ENCODE measurements around the gene SPNS3.

Gene SPNS3

DNA sequence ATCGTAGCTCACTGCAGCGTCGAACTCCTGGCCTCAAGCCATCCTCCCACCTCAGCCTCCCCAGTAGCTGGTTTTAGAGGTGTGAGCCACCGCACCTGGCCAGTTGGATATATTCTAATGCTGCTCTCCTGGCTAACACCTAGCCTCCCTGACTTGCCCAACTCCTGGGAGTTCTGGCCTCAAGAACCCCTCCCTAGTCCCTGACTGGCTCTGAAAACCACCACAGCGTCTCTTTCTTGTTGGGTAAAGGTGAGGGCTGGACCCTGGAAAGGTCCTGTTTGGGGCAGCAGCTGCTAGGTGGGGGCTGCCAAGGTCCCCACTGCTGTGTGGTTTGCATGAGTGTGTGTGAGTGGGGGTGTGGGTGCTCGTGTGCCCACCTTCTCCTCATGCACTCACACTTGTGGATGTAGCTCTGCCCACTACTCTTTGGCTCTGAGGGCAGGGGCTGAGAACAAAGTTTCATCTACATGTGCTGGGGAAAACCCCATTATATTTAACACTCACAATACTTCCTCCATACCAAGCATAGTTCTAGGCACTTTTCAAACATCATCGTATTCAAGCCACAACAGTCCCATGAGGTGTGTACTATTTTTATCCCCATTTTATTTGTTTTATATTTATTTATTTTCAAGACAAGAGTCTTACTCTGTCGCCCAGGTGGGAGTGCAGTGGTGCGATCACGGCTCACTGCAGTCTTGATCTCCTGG is 7.1 kb upstream of the SPNS3 start:
- no peak for DNase-seq (ENCODE audit: low spot score)

DNA sequence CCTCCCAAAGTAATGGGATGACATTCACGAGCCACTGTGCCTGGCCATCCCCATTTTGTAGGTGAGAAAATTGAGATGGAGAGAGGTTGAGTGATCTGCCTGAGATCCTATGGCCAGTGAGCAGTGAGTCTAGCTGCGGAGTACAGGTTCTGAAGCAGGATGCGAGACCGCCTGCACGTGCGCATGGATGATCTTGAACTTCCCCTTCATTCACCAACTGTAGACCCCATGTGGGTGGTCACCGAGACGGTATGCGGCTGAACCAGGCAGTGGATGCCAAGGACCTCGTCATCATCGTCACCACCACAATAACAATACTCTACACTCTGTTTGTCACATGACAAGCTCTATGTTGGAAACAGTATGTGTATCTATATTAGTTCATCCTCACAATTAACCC is 6.2 kb upstream of the SPNS3 start:
- no peak for DNase-seq (ENCODE audit: low spot score)

DNA sequence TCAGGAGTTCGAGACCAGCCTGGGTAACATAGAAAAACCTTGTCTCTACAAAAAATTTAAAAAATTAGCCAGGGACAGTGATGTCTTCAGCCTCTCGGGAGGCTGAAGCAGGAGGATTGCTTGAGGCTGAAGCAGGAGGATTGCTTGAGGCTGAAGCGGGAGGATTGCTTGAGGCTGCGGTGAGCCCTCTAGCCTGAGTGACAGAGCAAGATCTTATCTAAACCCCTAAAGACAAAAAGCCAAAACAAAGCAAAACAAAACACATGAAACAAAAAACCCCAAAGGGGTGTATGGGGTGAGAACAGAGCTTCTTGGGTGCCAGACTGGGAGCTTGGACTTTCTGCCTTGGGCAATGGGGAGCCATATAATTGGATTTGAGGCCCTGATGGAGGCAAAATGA is 2.6 kb downstream of the SPNS3 start:
- DNase-seq (ENCODE audit: low spot score), result no peak

- DNase-seq (ENCODE audit: low spot score), result no peak
Measured at GRCh38 chr17:4436846-4437245, 3.1 kb downstream of the SPNS3 start.

DNA sequence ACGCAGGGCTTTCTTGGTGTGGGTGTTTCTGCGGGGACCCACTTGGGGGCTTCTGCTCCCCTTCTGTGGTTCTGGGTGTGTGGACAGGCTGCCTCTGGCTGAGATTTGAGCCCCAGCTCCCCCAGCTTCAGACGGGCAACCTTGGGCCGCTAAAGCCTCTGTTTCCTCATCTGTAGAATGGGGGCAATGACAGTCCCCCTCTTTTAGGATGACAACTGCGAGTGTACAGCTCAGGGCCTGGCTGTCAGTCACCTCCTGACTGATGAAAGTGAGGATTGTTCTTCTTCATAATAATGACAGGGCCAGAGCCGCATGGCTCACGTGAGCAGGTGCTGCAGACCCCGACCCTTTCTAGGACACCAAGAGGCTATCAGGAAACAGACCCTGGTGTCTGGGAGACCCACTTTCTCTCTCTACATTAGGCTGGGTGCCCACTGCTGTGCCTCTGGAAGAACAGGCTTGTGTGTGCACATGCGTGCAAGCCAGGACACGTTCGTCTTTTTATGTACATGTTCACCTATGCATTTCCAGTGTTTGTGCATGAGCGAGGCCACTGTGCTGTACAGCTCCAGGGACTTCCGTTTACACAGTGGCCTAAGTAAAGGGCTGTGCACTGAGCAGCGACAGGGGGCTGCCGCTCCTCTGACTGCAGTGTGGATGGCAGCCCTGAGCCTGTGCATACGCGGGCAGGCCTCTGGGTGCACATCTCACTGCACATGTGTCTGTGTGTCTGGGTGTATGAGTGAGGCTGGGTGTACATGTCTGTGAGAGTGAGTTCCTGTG is 4.6 kb downstream of the SPNS3 start:
- DNase-seq (ENCODE audit: low spot score), result no peak

- DNase-seq (ENCODE audit: low spot score), result no peak
Measured at GRCh38 chr17:4440021-4440420, 6.3 kb downstream of the SPNS3 start.

DNA sequence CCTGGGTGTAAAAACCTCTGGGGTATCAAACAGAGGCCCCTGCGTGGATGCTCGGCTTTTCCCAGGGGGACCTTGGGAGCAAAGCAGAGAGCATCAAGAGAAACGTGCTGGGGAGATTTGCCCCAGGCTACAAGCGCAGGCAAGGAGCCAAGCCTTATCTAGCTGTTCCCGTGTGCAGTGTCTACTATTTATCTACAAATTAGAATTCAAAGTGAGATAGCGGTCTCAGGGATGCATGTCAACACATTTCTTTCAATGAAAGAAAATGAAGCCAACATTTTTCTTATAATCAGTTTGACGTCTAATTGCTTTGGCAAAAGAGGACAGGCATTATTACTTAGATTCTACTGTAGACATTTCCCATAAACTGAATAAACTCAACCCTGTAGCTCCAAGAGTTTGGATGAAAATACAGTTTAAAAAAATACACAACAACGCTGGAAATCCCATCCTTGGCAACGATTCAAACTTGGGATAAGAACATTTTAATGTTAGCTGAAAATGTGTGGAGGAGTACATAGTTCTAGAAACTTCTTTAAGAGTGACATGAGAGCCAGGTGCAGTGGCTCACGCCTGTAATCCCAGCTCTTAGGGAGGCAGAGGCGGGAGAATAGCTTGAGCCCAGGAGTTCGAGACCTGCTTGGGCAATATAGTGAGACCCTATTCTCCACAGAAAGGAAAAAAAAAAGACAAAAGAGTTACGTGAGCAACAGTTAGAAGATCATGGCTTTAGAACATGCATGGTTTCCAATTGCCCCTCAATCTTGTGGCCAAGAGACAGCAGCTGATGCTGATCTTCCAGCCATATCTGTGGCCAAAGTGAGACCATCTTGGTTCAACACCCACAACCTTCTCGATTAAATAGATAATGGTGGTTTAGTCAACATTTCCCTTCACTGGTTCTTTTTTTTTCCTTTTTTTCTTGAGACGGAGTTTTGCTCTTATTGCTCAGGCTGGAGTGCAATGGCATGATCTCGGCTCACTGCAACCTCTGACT is 7.2 kb downstream of the SPNS3 start:
- no peak for DNase-seq (ENCODE audit: low spot score)

GRCh38 chr17:4442582-4442981 is 8.8 kb downstream of the SPNS3 start:
- no peak for DNase-seq (ENCODE audit: low spot score)

- DNase-seq (ENCODE audit: low spot score), result no peak
Measured at GRCh38 chr17:4443476-4443875, 9.7 kb downstream of the SPNS3 start.

DNA sequence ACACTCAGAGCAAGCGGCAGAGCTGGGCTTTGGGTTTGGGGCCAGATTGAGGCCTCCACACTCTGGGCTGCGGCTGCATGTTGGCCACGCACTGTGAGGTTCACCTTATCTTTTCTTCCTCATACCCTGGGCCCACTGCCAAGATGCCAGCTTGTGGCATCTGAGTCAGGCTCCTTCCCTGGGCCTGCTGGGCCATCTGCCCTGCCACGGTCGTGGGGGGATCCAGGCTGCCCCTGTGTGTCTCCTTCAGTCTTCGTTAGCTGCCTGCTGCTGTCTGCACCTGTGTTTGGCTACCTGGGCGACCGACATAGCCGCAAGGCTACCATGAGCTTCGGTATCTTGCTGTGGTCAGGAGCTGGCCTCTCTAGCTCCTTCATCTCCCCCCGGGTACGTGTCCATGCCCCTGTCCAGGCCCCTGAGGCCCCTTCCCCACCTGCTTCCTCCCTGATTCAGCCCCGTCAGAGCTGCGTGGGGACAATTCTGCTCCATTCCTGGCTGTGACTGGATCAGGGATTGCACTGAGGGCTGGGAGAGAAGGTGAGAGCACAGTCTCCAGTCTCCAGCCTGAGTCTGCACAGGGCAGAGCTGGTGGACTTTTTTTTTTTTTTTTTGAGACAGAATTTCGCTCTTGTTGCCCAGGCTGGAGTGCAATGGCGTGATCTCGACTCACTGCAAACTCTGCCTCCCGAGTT is 11.2 kb downstream of the SPNS3 start:
- peak; percentile 46 for DNase-seq (ENCODE audit: low spot score)

DNA sequence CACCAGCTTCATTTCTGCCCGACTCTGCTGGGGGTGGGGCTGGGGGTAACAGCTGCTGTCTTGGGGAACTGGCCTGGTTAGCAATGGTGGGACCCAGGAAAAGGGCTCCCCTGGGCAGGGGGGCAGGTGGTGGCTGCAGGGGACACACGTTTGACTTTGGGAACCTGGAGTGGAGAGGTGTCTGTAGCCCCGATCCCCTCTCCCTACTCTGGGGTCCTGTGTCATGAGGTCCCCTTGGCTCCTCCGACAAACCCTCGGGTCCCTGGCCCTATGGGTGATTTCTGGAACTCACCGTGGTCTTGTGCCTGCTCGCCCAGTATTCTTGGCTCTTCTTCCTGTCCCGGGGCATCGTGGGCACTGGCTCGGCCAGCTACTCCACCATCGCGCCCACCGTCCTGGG is 12.0 kb downstream of the SPNS3 start:
- no peak for DNase-seq (ENCODE audit: low spot score)

DNA sequence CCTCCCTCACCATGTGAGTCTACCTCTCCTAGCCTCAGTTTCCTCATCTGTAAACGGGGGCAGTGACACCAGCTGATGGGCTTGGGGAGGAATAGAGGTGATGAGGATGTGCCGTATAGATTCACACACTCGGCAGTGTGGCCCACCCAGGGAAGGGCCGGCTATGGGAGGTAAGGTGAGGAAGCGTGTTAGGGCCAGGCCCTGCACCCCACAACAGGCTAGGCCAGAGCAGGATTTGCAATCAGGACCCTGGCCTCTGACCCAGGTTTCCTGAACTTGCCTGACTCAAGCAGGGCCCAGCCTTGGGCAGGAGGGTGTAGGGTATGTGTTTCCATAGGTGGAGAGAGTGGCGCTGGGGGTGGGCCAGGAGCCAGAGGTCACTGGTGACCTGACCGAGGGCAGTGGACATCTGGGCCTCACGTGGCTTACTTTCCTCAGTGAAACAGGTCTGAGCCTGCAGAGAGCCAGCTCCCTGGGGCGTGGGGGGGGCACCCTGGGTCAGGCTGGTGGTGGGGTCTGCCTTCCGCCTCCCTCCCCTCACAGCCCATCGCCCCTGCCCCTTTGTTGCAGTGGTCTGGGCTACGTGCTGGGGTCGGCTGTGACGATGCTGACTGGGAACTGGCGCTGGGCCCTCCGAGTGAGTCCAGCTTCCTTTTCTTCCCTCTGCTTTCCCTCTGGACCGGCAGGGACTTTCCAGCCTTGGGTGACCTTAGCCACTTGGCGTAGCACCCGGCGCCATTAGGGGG is 12.8 kb downstream of the SPNS3 start:
- DNase-seq (ENCODE audit: low spot score), result no peak

- no peak for DNase-seq (ENCODE audit: low spot score)
Measured at GRCh38 chr17:4448197-4448980, 14.6 kb downstream of the SPNS3 start.

DNA sequence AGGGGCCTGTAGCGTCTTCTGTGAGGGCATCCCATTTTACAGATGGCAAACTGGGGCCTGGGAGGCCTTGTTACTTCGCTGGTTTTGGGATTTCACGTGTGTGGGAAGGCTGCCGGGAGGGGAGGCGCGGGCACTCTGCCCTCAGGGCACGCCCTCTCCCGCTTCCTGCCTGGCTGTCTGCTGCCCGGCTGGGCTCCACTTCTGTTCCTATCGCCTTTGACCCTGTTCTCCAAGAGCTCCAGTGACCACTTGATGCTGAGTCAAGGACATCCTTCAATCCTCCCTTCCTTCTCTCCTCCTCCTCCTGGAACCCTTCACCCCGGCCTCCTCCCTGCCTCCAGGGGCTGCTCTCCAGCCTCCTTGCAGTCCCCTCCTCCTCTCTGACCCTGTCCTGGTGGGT is 16.0 kb downstream of the SPNS3 start:
- DNase-seq (ENCODE audit: low spot score), result no peak

DNA sequence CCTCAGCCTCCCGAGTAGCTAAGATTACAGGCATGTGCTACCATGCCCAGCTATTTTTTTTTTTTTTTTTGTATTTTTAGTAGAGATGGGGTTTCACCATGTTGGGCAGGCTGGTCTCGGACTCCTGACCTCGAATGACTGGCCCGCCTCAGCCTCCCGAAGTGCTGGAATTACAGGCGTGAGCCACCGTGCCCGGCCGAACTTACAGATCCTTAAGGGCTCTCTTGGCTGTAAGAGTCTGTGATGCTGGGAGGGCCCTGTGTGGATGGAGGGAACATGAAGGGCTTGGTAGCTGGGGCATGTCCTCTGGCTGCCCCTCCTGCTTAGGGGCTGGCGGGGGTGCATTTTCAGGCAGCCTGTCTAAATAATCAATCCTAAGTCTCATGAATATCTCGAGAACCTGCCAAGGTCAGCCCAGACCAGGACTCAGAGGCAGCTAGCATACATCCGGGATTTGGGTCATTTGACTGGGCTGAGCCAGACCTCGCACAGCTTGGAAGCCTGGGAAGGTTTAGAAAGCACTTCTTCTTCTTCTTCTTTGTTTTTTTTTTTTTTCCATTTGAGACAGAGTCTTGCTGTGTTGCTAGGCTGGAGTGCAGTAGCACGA is 17.1 kb downstream of the SPNS3 start:
- DNase-seq (ENCODE audit: low spot score), result no peak

GRCh38 chr17:4453812-4454591 is 20.3 kb downstream of the SPNS3 start:
- DNase-seq (ENCODE audit: low spot score), result no peak

- DNase-seq (ENCODE audit: low spot score), result no peak
Measured at GRCh38 chr17:4460661-4461060, 26.9 kb downstream of the SPNS3 start.

DNA sequence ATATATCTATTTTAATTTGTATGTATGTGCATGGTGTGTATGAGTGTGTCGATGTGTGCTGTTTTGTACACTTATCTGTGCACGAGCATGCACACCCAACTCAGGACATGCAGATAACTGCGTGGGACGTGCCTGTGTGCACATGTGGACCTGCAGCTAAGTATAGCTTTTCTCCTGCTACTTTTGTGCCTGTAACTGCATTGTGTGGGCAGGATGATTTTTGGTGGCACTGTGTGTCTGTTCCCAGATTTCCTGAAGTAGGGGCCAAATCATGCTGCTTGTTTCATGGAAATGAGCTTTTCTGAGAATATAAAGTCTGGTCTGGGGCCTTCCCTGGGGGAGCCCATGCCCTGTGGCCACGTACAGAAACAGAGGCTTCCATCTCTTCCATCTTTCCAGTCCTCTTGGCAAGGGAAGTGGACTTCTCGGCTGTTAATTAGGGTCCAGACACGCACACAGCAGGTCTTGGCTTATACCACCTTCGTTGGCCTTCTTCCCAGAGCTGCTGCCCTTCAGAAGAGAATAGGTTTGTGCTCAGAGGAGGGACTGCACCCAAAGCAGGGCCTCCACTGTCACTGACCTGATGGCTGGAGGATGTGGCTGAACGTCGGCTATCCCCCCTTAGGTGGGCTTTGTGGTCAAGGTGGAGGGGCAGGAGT is 30.2 kb downstream of the SPNS3 start:
- DNase-seq (ENCODE audit: low spot score), result no peak

DNA sequence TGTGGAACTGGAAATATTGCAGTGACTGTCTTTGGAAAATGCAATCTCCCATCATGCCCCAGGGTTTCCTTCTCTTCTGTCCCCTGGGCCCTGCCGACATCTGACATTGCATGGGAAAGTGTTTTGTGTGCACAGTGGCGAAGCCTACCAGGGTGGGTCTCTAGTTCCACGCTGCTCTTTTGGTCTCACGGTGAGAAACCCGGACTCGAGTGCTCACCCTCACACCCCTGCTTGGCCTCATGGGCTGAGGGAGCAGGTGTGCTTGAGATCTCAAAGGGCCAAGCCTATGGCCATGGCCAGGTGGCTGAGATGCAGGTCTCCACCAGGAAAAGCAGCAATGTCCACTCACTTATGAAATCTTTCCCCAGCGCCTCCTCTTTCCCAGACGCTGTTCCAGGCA is 32.0 kb downstream of the SPNS3 start:
- no peak for DNase-seq (ENCODE audit: low spot score)

All from D341Med (cell line).